HepG2 (cell line): ENCODE measurements around the gene CEP43.

Experiments used
- ARID5B ChIP-seq: IDR thresholded peaks from 2 replicates; pipeline ENCODE4 v1.4.0; 2020; ENCODE audit warnings: mild to moderate bottlenecking, missing genetic modification reagents
- CEBPB ChIP-seq: IDR thresholded peaks from 2 replicates; pipeline ENCODE4 v1.6.1; 2011; ENCODE audit warnings: low read depth, low read length, improper control_type of control experiment, borderline replicate concordance
- CTCF ChIP-seq: sonication (generic); formaldehyde crosslinking; IDR thresholded peaks from 2 replicates; pipeline ENCODE4 v1.5.0; 2020; ENCODE audit warnings: mild to moderate bottlenecking, missing genetic modification reagents, moderate library complexity
- KAT7 ChIP-seq: IDR thresholded peaks from 2 replicates; pipeline ENCODE4 v1.6.1; 2018; ENCODE audit warnings: borderline replicate concordance, missing compliant biosample characterization
- MAX ChIP-seq: IDR thresholded peaks from 2 replicates; pipeline ENCODE4 v1.6.1; 2012; ENCODE audit warnings: inconsistent platforms
- REST ChIP-seq, 2 experiments: IDR thresholded peaks; 2 replicates each; pipeline ENCODE4 v1.6.1; 2011 to 2012; ENCODE audit warnings: low read length in 2 of 2, borderline replicate concordance in 1 of 2, low read depth in 1 of 2, mild to moderate bottlenecking in 1 of 2, moderate library complexity in 1 of 2
- SOX6 ChIP-seq, 2 experiments: fragments of 450-650 bp in 1 of 2; sonication (generic) in 1 of 2; formaldehyde crosslinking in 1 of 2; IDR thresholded peaks; 2 replicates each; pipeline versions ENCODE4 v1.4.0 to v1.6.1; 2017 to 2020; ENCODE audit warnings: antibody characterized with exemption in 1 of 2, mild to moderate bottlenecking in 1 of 2, missing genetic modification reagents in 1 of 2
- YY1 ChIP-seq: IDR thresholded peaks from 2 replicates; pipeline ENCODE4 v1.6.1; 2011; ENCODE audit warnings: low read length, low read depth, moderate library complexity, mild to moderate bottlenecking; ENCODE audit not compliant: insufficient read depth, insufficient replicate concordance
- ZFP36L2 ChIP-seq: sonication (generic); formaldehyde crosslinking; IDR thresholded peaks from 2 replicates; pipeline ENCODE4 v1.4.0; 2020; ENCODE audit warnings: missing genetic modification reagents
- ZFX ChIP-seq: sonication (generic); formaldehyde crosslinking; IDR thresholded peaks from 2 replicates; pipeline ENCODE4 v1.4.0; 2020; ENCODE audit warnings: mild to moderate bottlenecking, low read depth, missing genetic modification reagents, moderate library complexity
- ZNF17 ChIP-seq: sonication (generic); formaldehyde crosslinking; IDR thresholded peaks from 2 replicates; pipeline ENCODE4 v1.5.0; 2020; ENCODE audit warnings: mild to moderate bottlenecking, missing genetic modification reagents
- ZNF704 ChIP-seq: sonication (generic); formaldehyde crosslinking; IDR thresholded peaks from 2 replicates; pipeline ENCODE4 v1.8.1; 2023; ENCODE audit warnings: mild to moderate bottlenecking, inconsistent platforms, moderate library complexity, missing genetic modification reagents, borderline replicate concordance
- ZNF878 ChIP-seq: sonication (generic); formaldehyde crosslinking; IDR thresholded peaks from 2 replicates; pipeline ENCODE4 v1.8.1; 2023; ENCODE audit warnings: mild to moderate bottlenecking, missing genetic modification reagents, moderate library complexity

GRCh38 chr6:167037762-167038161 lies 38.6 kb downstream of the CEP43 start:
- no peak for TF ChIP-seq SOX6 (IDR thresholded peaks at IDR 0.05)
- no peak for TF ChIP-seq SOX6 (CRISPR knock-in tag; IDR thresholded peaks at IDR 0.05)
- no peak for TF ChIP-seq REST (IDR thresholded peaks at IDR 0.05; ENCODE audit: borderline replicate concordance in 1 of 2, low read depth in 1 of 2, low read length in 2 of 2)
- no peak for TF ChIP-seq YY1
- no peak for TF ChIP-seq CEBPB
- TF ChIP-seq ZNF17 (CRISPR knock-in tag): no peak
- TF ChIP-seq CTCF (CRISPR knock-in tag): no peak
- no peak for TF ChIP-seq ZFX
- TF ChIP-seq MAX: no peak
- TF ChIP-seq ARID5B (CRISPR knock-in tag): no peak
- no peak for TF ChIP-seq ZNF878
- TF ChIP-seq ZFP36L2 (CRISPR knock-in tag): no peak
- TF ChIP-seq ZNF704 (CRISPR knock-in tag): no peak
- no peak for TF ChIP-seq KAT7
